GM12878 (cell line): Measurements from ENCODE around the gene ARID3B. TPM values are rescaled to one million over a fixed set of nuclear protein-coding genes. Genes with fewer than 3 reads are reported as not detected.

Source experiments
- ATAC-seq: fragments of 200-7000 bp; cut with Tn5 transposase; 3 replicates; pipeline ENCODE4 v1.9.1; 2020; ENCODE audit warnings: mild to moderate bottlenecking, moderate library complexity
- BruUV-seq: library from RNA; stranded (reverse); fragments of 400-500 nt; replicated peaks from 2 replicates; lab custom pipeline; 2021; lab: Mats Ljungman, UMichigan
- CTCF ChIA-PET: fragments of 300-600 bp; sonication (Branson Sonifier 250); formaldehyde crosslinking; extraction: SDS; loops from one replicate; lab custom pipeline; 2021; ENCODE audit warnings: inconsistent platforms; lab: Yijun Ruan, JAX
- POLR2A ChIA-PET: fragments of 350-600 bp; formaldehyde crosslinking; extraction: SDS; loops from one replicate; lab custom pipeline; 2021; ENCODE audit warnings: inconsistent platforms; lab: Charles Lee
- RAD21 ChIA-PET: fragments of 300-600 bp; sonication (Branson Sonifier 250); formaldehyde crosslinking; loops from one replicate; lab custom pipeline; 2023; ENCODE audit warnings: antibody characterized with exemption; ENCODE audit not compliant: unreplicated experiment; lab: Charles Lee
- SMC1A ChIA-PET: fragments of 300-600 bp; sonication (Branson Sonifier 250); formaldehyde crosslinking; loops from one replicate; lab custom pipeline; 2023; ENCODE audit not compliant: unreplicated experiment, uncharacterized antibody; lab: Charles Lee
- DNase-seq: peaks from one replicate; pipeline ENCODE4 v3.0.0-alpha.2; 2011; ENCODE audit warnings: low read depth, low spot score
- FAIRE-seq: peaks from 3 replicates; lab custom pipeline; 2011; peaks lifted over from hg19 to GRCh38; lab: Jason Lieb, UNC
- H2AFZ ChIP-seq: 2 replicates; pipeline ENCODE4 v1.6.0; 2011; ENCODE audit warnings: low read depth, low read length, control low read depth; ENCODE audit not compliant: control insufficient read depth
- H3K27ac ChIP-seq: 2 replicates; pipeline ENCODE4 v1.5.1; 2011; ENCODE audit warnings: control low read depth; ENCODE audit not compliant: control insufficient read depth, insufficient read depth
- H3K27me3 ChIP-seq, 2 experiments: replicated peaks in 1 of 2; 2 replicates each; pipeline versions ENCODE4 v1.6.0 to v1.6.1; 2011; ENCODE audit warnings: low read length in 1 of 2; ENCODE audit not compliant: control insufficient read depth in 2 of 2, insufficient read depth in 2 of 2
- H3K36me3 ChIP-seq, 2 experiments: 2 replicates each; pipeline ENCODE4 v1.5.1; 2011; ENCODE audit warnings: low read length in 1 of 2; ENCODE audit not compliant: control insufficient read depth in 2 of 2, insufficient read depth in 2 of 2
- H3K4me1 ChIP-seq: 2 replicates; pipeline ENCODE4 v1.6.1; 2011; ENCODE audit warnings: mild to moderate bottlenecking, low read length, moderate library complexity, mixed read lengths; ENCODE audit not compliant: control insufficient read depth, insufficient read depth
- H3K4me2 ChIP-seq: 2 replicates; pipeline ENCODE4 v1.6.0; 2011; ENCODE audit warnings: control low read depth; ENCODE audit not compliant: control insufficient read depth, insufficient read depth
- H3K4me3 ChIP-seq: fragments of 200-600 bp; sonication (generic); 2 replicates; pipeline ENCODE4 v1.5.1; 2016
- H3K79me2 ChIP-seq: 2 replicates; pipeline ENCODE4 v1.6.0; 2011; ENCODE audit warnings: low read length; ENCODE audit not compliant: control insufficient read depth, insufficient read depth
- H3K9ac ChIP-seq: 2 replicates; pipeline ENCODE4 v1.8.0; 2011; ENCODE audit warnings: low read length, control low read depth, mixed read lengths; ENCODE audit not compliant: control insufficient read depth, insufficient read depth
- H3K9me3 ChIP-seq: replicated peaks from 3 replicates; pipeline ENCODE4 v1.5.1; 2011; ENCODE audit warnings: mild to moderate bottlenecking, low read length; ENCODE audit not compliant: control insufficient read depth, insufficient read depth
- H4K20me1 ChIP-seq: 2 replicates; pipeline ENCODE4 v1.6.0; 2011; ENCODE audit not compliant: control insufficient read depth, insufficient read depth
- LARP7 ChIP-seq: fragments of 450-650 bp; IDR thresholded peaks from 2 replicates; pipeline ENCODE4 v1.6.1; 2017; ENCODE audit warnings: mild to moderate bottlenecking
- NR2F1 ChIP-seq: fragments of 450-650 bp; conservative IDR thresholded peaks from 2 replicates; pipeline ENCODE4 v1.6.1; 2017; ENCODE audit warnings: mild to moderate bottlenecking
- PAX5 ChIP-seq: IDR thresholded peaks from 2 replicates; pipeline ENCODE4 v1.6.1; 2011; ENCODE audit warnings: low read depth, low read length, borderline replicate concordance
- POU2F2 ChIP-seq: IDR thresholded peaks from 3 replicates; pipeline ENCODE4 v1.6.1; 2011; ENCODE audit warnings: low read depth, mild to moderate bottlenecking, low read length, borderline replicate concordance
- RAD51 ChIP-seq: fragments of 450-650 bp; IDR thresholded peaks from 2 replicates; pipeline ENCODE4 v1.6.1; 2016; ENCODE audit warnings: moderate library complexity, mild to moderate bottlenecking, inconsistent platforms
- SPI1 ChIP-seq: IDR thresholded peaks from 2 replicates; pipeline ENCODE4 v1.6.1; 2011; ENCODE audit warnings: low read depth, mild to moderate bottlenecking, low read length, moderate library complexity, borderline replicate concordance; ENCODE audit not compliant: insufficient read depth
- TARDBP ChIP-seq: IDR thresholded peaks from 2 replicates; pipeline ENCODE4 v1.6.1; 2016; ENCODE audit warnings: borderline replicate concordance
- WGBS: methylation state at CpG from one replicate; pipeline ENCODE4 v1.1.6; 2016; ENCODE audit warnings: low lambda C conversion rate; ENCODE audit not compliant: insufficient replicate concordance, insufficient coverage; ENCODE audit errors: missing lambda C conversion rate; 5-methylcytosine and 5-hydroxymethylcytosine counted together
- in situ Hi-C: fragments of 300-500 bp; cut with MboI; formaldehyde crosslinking; loops from 9 replicates; pipeline ENCODE4 v1.14.3; 2018; ENCODE audit warnings: mixed read lengths
- intact Hi-C: fragments of 100-400 bp; cut with micrococcal nuclease; formaldehyde crosslinking; loops from one replicate; pipeline ENCODE4 v1.14.2; 2022; ENCODE audit not compliant: unreplicated experiment
- polyA plus RNA-seq, 11 experiments: library from polyadenylated mRNA; depleted of rRNA in 4 of 11; unstranded in 6 of 11; stranded (reverse) in 5 of 11; fragments of >200 nt; fragmentation: Nextera tagmentation in 4 of 11; fragmentation: Illumina TruSeq in 1 of 11; extraction: Ambion mirVana in 4 of 11; extraction: Trizol in 1 of 11; gene quantifications; 1 replicate in 1 of 11; 2 replicates in 10 of 11; pipeline versions ENCODE4 v1.2.1 to v1.2.3, GENCODE V29; 2011 to 2016; ENCODE audit warnings: inconsistent platforms in 2 of 11, missing spikeins in 2 of 11, low read depth in 1 of 11
- total RNA-seq, 4 experiments: library from RNA; depleted of rRNA in 3 of 4; stranded (reverse); fragments of >200 nt in 3 of 4; fragmentation: Illumina TruSeq in 1 of 4; extraction: Trizol in 1 of 4; gene quantifications; 2 replicates each; pipeline versions ENCODE4 v1.2.1 to v1.2.3, GENCODE V29; 2013 to 2021
- TF ChIP-seq, protein P1 (sequence below): IDR thresholded peaks from 2 replicates; pipeline ENCODE4 v1.6.1; 2012; ENCODE audit warnings: low read depth, low read length, improper control_type of control experiment
- TF ChIP-seq, protein P2 (sequence below): IDR thresholded peaks from 2 replicates; pipeline ENCODE4 v1.6.1; 2011; ENCODE audit warnings: borderline replicate concordance, low read depth, mild to moderate bottlenecking, moderate library complexity, mixed read lengths, low read length; ENCODE audit not compliant: insufficient read depth; ENCODE audit errors: extremely low read length
- TF ChIP-seq, protein P3 (sequence below): fragments of 450-650 bp; IDR thresholded peaks from 2 replicates; pipeline ENCODE4 v1.6.1; 2016; ENCODE audit warnings: mild to moderate bottlenecking
- TF ChIP-seq, protein P4 (sequence below): IDR thresholded peaks from 2 replicates; pipeline ENCODE4 v1.6.1; 2012; ENCODE audit warnings: mild to moderate bottlenecking, low read depth, low read length

ARID3B gene
- total and polyA plus RNA-seq, 10 of the 15 experiments (the other 5 are each of a cell fraction or from before 2014, with no cell fraction given): 1.1 to 33.4 (median 24.0) TPM

DNA sequence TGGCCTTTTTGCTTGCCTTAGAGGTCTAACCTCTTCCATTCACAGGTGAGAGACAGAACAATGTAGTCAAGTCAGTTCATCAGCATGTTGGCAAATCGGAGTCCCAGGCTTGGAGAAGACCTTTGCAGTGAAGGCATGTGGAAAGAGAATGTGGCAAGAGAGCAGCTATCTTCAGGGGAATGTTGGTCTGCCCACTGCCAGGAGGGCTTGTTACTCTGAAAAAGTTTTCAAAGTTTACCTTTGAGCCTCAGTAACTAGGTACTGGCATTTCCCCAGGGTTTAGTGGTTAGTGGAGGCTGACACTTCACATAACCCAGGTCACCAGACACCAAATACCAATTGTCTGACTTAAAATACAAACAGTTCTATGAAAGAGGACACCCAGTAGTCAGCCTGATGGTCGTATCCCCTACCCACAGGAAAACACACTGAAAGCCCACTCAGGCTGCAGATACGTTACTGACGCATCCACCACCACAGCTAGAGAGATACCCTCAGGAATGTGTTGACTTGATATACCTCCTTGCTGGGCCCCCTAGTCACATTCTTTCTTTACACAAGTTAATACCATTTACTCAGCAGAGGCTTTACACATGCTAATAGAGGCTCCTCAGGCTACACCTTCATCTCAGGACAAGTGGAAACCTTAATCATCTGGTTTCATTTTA is 9.7 kb upstream of the ARID3B start (continued):
- no peak for TF ChIP-seq LARP7
- no peak for TF ChIP-seq TARDBP
- TF ChIP-seq, protein P1, sequence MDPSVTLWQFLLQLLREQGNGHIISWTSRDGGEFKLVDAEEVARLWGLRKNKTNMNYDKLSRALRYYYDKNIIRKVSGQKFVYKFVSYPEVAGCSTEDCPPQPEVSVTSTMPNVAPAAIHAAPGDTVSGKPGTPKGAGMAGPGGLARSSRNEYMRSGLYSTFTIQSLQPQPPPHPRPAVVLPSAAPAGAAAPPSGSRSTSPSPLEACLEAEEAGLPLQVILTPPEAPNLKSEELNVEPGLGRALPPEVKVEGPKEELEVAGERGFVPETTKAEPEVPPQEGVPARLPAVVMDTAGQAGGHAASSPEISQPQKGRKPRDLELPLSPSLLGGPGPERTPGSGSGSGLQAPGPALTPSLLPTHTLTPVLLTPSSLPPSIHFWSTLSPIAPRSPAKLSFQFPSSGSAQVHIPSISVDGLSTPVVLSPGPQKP: no peak
- TF ChIP-seq, protein P2, sequence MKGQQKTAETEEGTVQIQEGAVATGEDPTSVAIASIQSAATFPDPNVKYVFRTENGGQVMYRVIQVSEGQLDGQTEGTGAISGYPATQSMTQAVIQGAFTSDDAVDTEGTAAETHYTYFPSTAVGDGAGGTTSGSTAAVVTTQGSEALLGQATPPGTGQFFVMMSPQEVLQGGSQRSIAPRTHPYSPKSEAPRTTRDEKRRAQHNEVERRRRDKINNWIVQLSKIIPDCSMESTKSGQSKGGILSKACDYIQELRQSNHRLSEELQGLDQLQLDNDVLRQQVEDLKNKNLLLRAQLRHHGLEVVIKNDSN: no peak
- TF ChIP-seq POU2F2: no peak

DNA sequence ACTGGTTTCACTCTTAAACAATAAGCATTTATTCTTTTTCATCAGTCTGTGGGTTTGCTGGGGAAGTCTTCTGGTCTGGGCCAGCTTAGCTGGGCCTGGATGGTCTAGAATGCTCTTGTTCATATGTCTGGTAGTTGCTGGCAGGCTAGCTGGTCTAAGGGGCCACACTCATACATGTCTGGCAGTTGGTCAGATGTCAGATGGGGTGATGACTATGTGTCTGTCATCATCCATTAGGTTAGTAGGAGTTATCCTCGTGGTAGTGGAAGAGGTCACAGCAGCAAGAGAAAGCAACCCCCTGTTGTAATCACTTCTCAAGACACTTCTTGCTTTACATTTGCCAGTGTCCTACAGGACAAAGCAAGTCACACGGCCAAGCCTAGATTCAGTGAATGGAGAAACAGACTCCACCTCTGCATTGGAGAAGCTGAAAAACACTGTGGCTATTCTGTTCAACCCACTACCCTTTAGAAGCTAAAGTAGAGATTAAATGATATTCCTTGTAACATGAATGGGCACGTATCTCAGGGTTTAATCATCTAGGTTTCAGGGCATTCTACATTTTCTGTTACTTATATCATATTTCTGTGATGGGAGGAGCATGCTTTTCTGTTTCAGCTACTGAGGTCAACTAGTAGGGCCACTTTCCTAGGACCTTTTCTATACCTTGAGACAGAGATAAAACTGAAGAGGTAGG is 5.5 kb upstream of the ARID3B start:
- Histone ChIP-seq H3K36me3 (no peaks in the 10 kb centered on the region), H3K4me2 (no peak overlapping the region), H4K20me1 (no peaks in the 10 kb centered on the region), H2AFZ (no peak overlapping the region), H3K4me3 (no peak overlapping the region), H3K4me1 (peaks cover 8% of the 10 kb centered on the region; the same call in 1 of the 2 replicates), H3K27ac (no peak overlapping the region; the same call in 1 of the 2 replicates), H3K79me2 (peaks cover 11% of the 10 kb centered on the region), H3K9ac (no peak overlapping the region), H3K27me3 (no peaks in the 10 kb centered on the region), H3K9me3 (no peaks in the 10 kb centered on the region)
- POLR2A ChIA-PET: interaction anchor here (0.6 to 1.2 kb wide), 5 partner anchors 11 to 1763 kb away, joined by 3 to 4 read pairs (median 3); partner anchors contain the start of gene UBL7
- FAIRE-seq (no peak), DNase-seq (no peak), ATAC-seq (peak; percentile 54)
- in situ Hi-C loops (no loop called here), intact Hi-C loops (no loop called here)
- SMC1A ChIA-PET: interaction anchor here (1.9 kb wide), 1 partner anchor 10 kb away, joined by 5 read pairs; no protein-coding TSS in a partner anchor
- CTCF ChIA-PET: interaction anchor here (1.7 kb wide), 1 partner anchor 10 kb away, joined by 7 read pairs; no protein-coding TSS in a partner anchor
- BruUV-seq: no TSS peak
- 76% methylated on average over 3 of the region's 3 CpGs for WGBS
- RAD21 ChIA-PET: interaction anchor here (1.6 kb wide), 1 partner anchor 104 kb away, joined by 3 read pairs; no protein-coding TSS in a partner anchor
- TF ChIP-seq, protein P3, sequence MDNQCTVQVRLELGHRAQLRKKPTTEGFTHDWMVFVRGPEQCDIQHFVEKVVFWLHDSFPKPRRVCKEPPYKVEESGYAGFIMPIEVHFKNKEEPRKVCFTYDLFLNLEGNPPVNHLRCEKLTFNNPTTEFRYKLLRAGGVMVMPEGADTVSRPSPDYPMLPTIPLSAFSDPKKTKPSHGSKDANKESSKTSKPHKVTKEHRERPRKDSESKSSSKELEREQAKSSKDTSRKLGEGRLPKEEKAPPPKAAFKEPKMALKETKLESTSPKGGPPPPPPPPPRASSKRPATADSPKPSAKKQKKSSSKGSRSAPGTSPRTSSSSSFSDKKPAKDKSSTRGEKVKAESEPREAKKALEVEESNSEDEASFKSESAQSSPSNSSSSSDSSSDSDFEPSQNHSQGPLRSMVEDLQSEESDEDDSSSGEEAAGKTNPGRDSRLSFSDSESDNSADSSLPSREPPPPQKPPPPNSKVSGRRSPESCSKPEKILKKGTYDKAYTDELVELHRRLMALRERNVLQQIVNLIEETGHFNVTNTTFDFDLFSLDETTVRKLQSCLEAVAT: no peak
- TF ChIP-seq, protein P4, sequence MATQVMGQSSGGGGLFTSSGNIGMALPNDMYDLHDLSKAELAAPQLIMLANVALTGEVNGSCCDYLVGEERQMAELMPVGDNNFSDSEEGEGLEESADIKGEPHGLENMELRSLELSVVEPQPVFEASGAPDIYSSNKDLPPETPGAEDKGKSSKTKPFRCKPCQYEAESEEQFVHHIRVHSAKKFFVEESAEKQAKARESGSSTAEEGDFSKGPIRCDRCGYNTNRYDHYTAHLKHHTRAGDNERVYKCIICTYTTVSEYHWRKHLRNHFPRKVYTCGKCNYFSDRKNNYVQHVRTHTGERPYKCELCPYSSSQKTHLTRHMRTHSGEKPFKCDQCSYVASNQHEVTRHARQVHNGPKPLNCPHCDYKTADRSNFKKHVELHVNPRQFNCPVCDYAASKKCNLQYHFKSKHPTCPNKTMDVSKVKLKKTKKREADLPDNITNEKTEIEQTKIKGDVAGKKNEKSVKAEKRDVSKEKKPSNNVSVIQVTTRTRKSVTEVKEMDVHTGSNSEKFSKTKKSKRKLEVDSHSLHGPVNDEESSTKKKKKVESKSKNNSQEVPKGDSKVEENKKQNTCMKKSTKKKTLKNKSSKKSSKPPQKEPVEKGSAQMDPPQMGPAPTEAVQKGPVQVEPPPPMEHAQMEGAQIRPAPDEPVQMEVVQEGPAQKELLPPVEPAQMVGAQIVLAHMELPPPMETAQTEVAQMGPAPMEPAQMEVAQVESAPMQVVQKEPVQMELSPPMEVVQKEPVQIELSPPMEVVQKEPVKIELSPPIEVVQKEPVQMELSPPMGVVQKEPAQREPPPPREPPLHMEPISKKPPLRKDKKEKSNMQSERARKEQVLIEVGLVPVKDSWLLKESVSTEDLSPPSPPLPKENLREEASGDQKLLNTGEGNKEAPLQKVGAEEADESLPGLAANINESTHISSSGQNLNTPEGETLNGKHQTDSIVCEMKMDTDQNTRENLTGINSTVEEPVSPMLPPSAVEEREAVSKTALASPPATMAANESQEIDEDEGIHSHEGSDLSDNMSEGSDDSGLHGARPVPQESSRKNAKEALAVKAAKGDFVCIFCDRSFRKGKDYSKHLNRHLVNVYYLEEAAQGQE: no peak
- TF ChIP-seq PAX5 (no peak), SPI1 (no peak), NR2F1 (no peak), RAD51 (no peak)
